ENCODE data around the gene PRPF8. TPM values are rescaled to one million over a fixed set of nuclear protein-coding genes. Genes with fewer than 3 reads are reported as not detected.

The PRPF8 gene
- total and polyA plus RNA-seq, 2 donors (not counting 1 experiment from before 2014, with no cell fraction given), result 177 to 423 TPM

GRCh38 chr17:1714980-1715802 lies 30.5 kb upstream of the PRPF8 start:
- CTCF ChIA-PET, result interaction anchor here (1.0 to 12.4 kb wide), 7 partner anchors 31 to 153 kb away, joined by 3 to 397 read pairs (median 12); no protein-coding TSS in a partner anchor
- peaks cover 0 to 38% (median 12%) of the 10 kb centered on the region in 4 experiments for H3K27me3 ChIP-seq (replicated peaks in 1 of 4; ENCODE audit: control extremely low read depth in 1 of 4, control insufficient read depth in 3 of 4, insufficient read depth in 4 of 4, low read length in 3 of 4)
- peak overlapping the region; percentile 70 for H3K4me3 Mint-ChIP-seq
- POLR2A ChIA-PET, result interaction anchor here (1.1 to 3.1 kb wide), 8 partner anchors 8 to 120 kb away, joined by 3 to 25 read pairs (median 4); partner anchors contain the start of genes RPA1 and SMYD4
- H3K9ac ChIP-seq (ENCODE audit: low read length), result peak overlapping the region; percentile 80
- H3K9me3 ChIP-seq (ENCODE audit: control extremely low read depth in 1 of 3, control insufficient read depth in 2 of 3, insufficient read depth in 1 of 3, low read length in 2 of 3), result peaks cover 0 to 3% (median 0%) of the 10 kb centered on the region in 3 donors
- no peaks in the 10 kb centered on the region for H3K79me2 ChIP-seq (ENCODE audit: control insufficient read depth, insufficient read depth, low read length)
- ATAC-seq (ENCODE audit: low read depth), result no peak
- peak overlapping the region; percentile 99 for H3K4me2 ChIP-seq (replicated peaks; ENCODE audit: low read depth, low read length, poor library complexity, severe bottlenecking)
- DNase-seq, result peak; percentile 53
- peak overlapping the region; percentile 82 for H2AFZ ChIP-seq (ENCODE audit: insufficient read depth, low read depth, low read length, poor library complexity, severe bottlenecking)
- intact Hi-C loops (cut with micrococcal nuclease), result no loop called here
- H4K20me1 ChIP-seq (ENCODE audit: control insufficient read depth, insufficient read depth, low read length, poor library complexity, severe bottlenecking), result peaks cover 14% of the 10 kb centered on the region
- peaks cover 38% of the 10 kb centered on the region for H3K27me3 Mint-ChIP-seq
- peak overlapping the region in 1 of 2 donors; percentile 75 for H3K27ac ChIP-seq (ENCODE audit: low read length in 2 of 2)
- no peaks in the 10 kb centered on the region for H3K36me3 ChIP-seq (replicated peaks in 1 of 2; ENCODE audit: control extremely low read depth in 1 of 2, control insufficient read depth in 1 of 2, extremely low read depth in 1 of 2, insufficient read depth in 2 of 2, low read length in 1 of 2)
- no peaks in the 10 kb centered on the region for H3K9me3 Mint-ChIP-seq (ENCODE audit: insufficient read depth)
- peaks cover 35% of the 10 kb centered on the region for H3K4me1 Mint-ChIP-seq
- peak overlapping the region; percentile 20 for H3K27ac Mint-ChIP-seq
- peaks cover 30 to 39% of the 10 kb centered on the region in 2 donors for H3K4me1 ChIP-seq (ENCODE audit: control insufficient read depth in 2 of 2, insufficient read depth in 2 of 2, low read length in 2 of 2)
- no peak for TF ChIP-seq EZH2 (IDR thresholded peaks at IDR 0.05; ENCODE audit: borderline replicate concordance, insufficient read depth, low read depth, low read length, poor library complexity, severe bottlenecking)
- no peak for TF ChIP-seq CTCF (IDR thresholded peaks at IDR 0.05)
- peak overlapping the region in 4 of 5 experiments; percentile 53 to 78 (median 60) for H3K4me3 ChIP-seq (ENCODE audit: control extremely low read depth in 1 of 5, extremely low read depth in 1 of 5, insufficient read depth in 1 of 5, low read depth in 2 of 5, low read length in 4 of 5)
- WGBS (ENCODE audit: insufficient coverage), result 4% methylated on average over 24 of the region's 32 CpGs

All from B cell (primary cell).